GM12891 (cell line): Measurements from ENCODE around the gene HS6ST3.

Experiments
- POLR2A ChIP-seq: IDR thresholded peaks from 2 replicates; pipeline ENCODE4 v1.6.1; 2011; ENCODE audit warnings: low read depth, low read length, control low read depth
- POLR2AphosphoS5 ChIP-seq: IDR thresholded peaks from 2 replicates; pipeline ENCODE4 v1.6.1; 2011; ENCODE audit warnings: low read depth, low read length, control low read depth
- POU2F2 ChIP-seq: IDR thresholded peaks from 2 replicates; pipeline ENCODE4 v1.6.1; 2011; ENCODE audit warnings: low read depth, mild to moderate bottlenecking, control low read depth, low read length, moderate library complexity
- SPI1 ChIP-seq: IDR thresholded peaks from 2 replicates; pipeline ENCODE4 v1.6.1; 2011; ENCODE audit warnings: low read depth, low read length, control low read depth
- TAF1 ChIP-seq: IDR thresholded peaks from 2 replicates; pipeline ENCODE4 v1.6.1; 2011; ENCODE audit warnings: low read depth, low read length, control low read depth

DNA sequence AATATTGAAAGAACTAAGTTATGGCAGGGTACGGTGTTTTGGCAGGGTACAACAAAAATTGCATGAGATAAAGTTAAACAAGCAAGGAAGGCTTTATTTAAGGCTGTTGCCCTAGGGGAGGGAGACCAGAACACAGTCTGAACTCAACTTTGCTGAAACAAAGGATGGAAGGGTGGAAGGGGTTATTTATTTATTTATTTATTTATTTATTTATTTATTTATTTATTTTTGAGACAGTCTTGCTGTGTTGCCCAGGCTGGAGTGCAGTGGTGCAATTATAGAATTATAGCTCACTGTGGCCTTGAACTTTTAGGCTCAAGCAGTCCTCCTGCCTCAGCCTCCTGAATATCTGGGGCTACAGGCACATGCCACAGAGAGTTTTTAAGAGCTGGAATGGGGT lies 75.9 kb downstream of the HS6ST3 start:
- TF ChIP-seq TAF1 (no peak), POLR2A (no peak), POLR2AphosphoS5 (no peak), SPI1 (no peak), POU2F2 (no peak)
